GM12864 (cell line): ENCODE data around the gene PELI2.

Experiments used
- DNase-seq: peaks from one replicate; pipeline ENCODE4 v3.0.0-alpha.2; 2011; ENCODE audit warnings: low read depth
- H3K4me3 ChIP-seq: 2 replicates; pipeline ENCODE4 v1.5.1; 2011; ENCODE audit warnings: mild to moderate bottlenecking, low read depth, low read length, control low read depth
- CTCF ChIP-seq: IDR thresholded peaks from 2 replicates; pipeline ENCODE4 v1.5.1; 2011; ENCODE audit warnings: low read depth, mild to moderate bottlenecking, moderate library complexity, low read length, control low read depth, inconsistent platforms; ENCODE audit errors: missing control alignments

The PELI2 gene

GRCh38 chr14:56177036-56177435, 58.8 kb downstream of the PELI2 start:
- no peak for DNase-seq
- TF ChIP-seq CTCF: no peak
- H3K4me3 ChIP-seq: no peak overlapping the region

- no peak overlapping the region for H3K4me3 ChIP-seq
- TF ChIP-seq CTCF: no peak
- no peak for DNase-seq
Measured at GRCh38 chr14:56180754-56181542, 62.7 kb downstream of the PELI2 start.

- DNase-seq: no peak
- H3K4me3 ChIP-seq: no peak overlapping the region
- no peak for TF ChIP-seq CTCF
Measured at GRCh38 chr14:56181681-56182085, 63.5 kb downstream of the PELI2 start.

GRCh38 chr14:56182410-56182809, 64.2 kb downstream of the PELI2 start:
- DNase-seq: no peak
- no peak overlapping the region for H3K4me3 ChIP-seq
- TF ChIP-seq CTCF: no peak

- no peak for DNase-seq
- H3K4me3 ChIP-seq: no peak overlapping the region
- no peak for TF ChIP-seq CTCF
Measured at GRCh38 chr14:56183631-56184157, 65.5 kb downstream of the PELI2 start.

GRCh38 chr14:56185992-56186391, 67.8 kb downstream of the PELI2 start:
- no peak for DNase-seq
- H3K4me3 ChIP-seq: no peak overlapping the region
- TF ChIP-seq CTCF: no peak

- DNase-seq: no peak
- H3K4me3 ChIP-seq: no peak overlapping the region
- no peak for TF ChIP-seq CTCF
Measured at GRCh38 chr14:56187736-56188135, 69.5 kb downstream of the PELI2 start.
